Measurements from ENCODE around the gene EML4.
A peak's percentile ranks its signal among the peaks of the same experiment; 100 is the strongest.

EML4 gene

DNA sequence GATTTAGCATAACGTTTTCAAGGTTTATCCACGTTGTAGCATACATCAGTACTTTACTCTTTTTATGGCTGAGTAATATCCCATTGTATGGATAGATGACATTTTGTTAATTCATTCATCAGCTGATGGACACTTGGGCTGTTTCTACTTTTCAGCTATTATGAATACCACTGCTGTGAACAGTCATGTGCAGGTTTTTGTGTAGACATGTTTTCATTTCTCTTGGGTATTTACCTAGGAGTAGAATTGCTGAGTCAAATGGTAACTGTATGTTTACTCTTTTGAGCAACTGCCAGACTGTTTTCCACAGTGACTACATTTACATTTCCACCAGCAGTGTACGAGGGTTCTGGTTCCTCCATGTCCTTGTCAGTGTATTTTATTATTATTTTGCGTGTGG, 158.0 kb downstream of the EML4 start:
- H3K9ac ChIP-seq = no peak overlapping the region
- no peaks in the 10 kb centered on the region for H3K36me3 ChIP-seq (ENCODE audit: control insufficient read depth, insufficient read depth, low read length)
- no peaks in the 10 kb centered on the region for H3K79me2 ChIP-seq
- H3K4me3 ChIP-seq (ENCODE audit: low read depth, low read length) = no peak overlapping the region
- TF ChIP-seq CTCF (IDR thresholded peaks at IDR 0.05) = no peak
- H3K27me3 ChIP-seq (ENCODE audit: control insufficient read depth, insufficient read depth, low read length) = no peaks in the 10 kb centered on the region
- no peak overlapping the region for H2AFZ ChIP-seq
- peaks cover 10% of the 10 kb centered on the region for H3K4me1 ChIP-seq
- no peak overlapping the region for H3K4me2 ChIP-seq (ENCODE audit: low read length)
- no peaks in the 10 kb centered on the region for H3K9me3 ChIP-seq (ENCODE audit: control insufficient read depth, low read length)
- H3K27ac ChIP-seq = no peak overlapping the region

DNA sequence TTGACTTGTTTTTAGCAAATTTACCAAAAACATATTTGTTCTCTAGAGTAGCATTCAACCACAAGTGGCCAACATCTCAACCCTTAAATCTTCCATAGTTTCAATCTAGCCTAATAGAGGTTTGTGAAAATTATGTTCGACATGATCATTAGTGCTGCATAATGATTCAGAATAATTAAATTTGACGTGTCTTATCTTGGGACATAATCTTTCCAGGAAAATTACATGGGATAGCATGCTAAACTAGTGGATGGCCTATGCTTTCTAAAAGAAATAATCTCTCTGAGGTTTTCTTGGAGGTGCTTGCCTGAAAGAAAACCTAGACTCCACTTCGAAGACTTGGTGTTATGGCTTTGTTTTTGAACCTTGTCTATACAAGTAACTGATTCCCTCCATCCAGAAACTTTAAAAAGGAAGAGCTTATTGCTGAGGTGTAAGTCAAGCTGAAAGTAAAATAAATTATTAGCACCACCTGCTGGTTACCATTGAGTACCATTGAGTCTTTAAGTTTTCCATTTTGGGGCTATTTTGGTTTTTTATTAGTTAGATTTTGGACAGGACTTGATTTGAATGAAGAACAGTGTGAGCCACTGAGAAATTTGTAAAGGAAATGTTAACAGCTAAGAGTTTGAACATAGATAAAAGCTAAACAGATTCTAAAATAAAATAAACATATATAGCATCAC, 159.1 kb downstream of the EML4 start:
- Histone ChIP-seq H3K9ac (no peak overlapping the region), H3K36me3 (ENCODE audit: control insufficient read depth, insufficient read depth, low read length) (no peaks in the 10 kb centered on the region), H3K9me3 (ENCODE audit: control insufficient read depth, low read length) (no peaks in the 10 kb centered on the region), H3K4me3 (ENCODE audit: low read depth, low read length) (no peak overlapping the region), H3K27me3 (ENCODE audit: control insufficient read depth, insufficient read depth, low read length) (no peaks in the 10 kb centered on the region), H3K4me1 (peaks cover 8% of the 10 kb centered on the region), H2AFZ (no peak overlapping the region), H3K27ac (no peak overlapping the region), H3K4me2 (ENCODE audit: low read length) (no peak overlapping the region), H3K79me2 (no peaks in the 10 kb centered on the region)
- TF ChIP-seq CTCF (IDR thresholded peaks at IDR 0.05) = peak; percentile 37

GRCh38 chr2:42328923-42329322, 159.8 kb downstream of the EML4 start:
- H2AFZ ChIP-seq = no peak overlapping the region
- H3K9me3 ChIP-seq (ENCODE audit: control insufficient read depth, low read length) = no peaks in the 10 kb centered on the region
- no peak overlapping the region for H3K4me2 ChIP-seq (ENCODE audit: low read length)
- H3K4me3 ChIP-seq (ENCODE audit: low read depth, low read length) = no peak overlapping the region
- peaks cover 8% of the 10 kb centered on the region for H3K4me1 ChIP-seq
- no peak overlapping the region for H3K9ac ChIP-seq
- no peak overlapping the region for H3K27ac ChIP-seq
- H3K36me3 ChIP-seq (ENCODE audit: control insufficient read depth, insufficient read depth, low read length) = no peaks in the 10 kb centered on the region
- TF ChIP-seq CTCF (IDR thresholded peaks at IDR 0.05) = no peak
- no peaks in the 10 kb centered on the region for H3K27me3 ChIP-seq (ENCODE audit: control insufficient read depth, insufficient read depth, low read length)
- no peaks in the 10 kb centered on the region for H3K79me2 ChIP-seq

DNA sequence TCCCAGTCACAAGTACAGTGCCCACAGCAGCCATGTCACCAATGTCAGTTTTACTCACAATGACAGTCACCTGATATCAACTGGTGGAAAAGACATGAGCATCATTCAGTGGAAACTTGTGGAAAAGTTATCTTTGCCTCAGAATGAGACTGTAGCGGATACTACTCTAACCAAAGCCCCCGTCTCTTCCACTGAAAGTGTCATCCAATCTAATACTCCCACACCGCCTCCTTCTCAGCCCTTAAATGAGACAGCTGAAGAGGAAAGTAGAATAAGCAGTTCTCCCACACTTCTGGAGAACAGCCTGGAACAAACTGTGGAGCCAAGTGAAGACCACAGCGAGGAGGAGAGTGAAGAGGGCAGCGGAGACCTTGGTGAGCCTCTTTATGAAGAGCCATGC, 160.6 kb downstream of the EML4 start:
- TF ChIP-seq CTCF (IDR thresholded peaks at IDR 0.05) = no peak
- H3K36me3 ChIP-seq (ENCODE audit: control insufficient read depth, insufficient read depth, low read length) = no peaks in the 10 kb centered on the region
- H3K4me2 ChIP-seq (ENCODE audit: low read length) = no peak overlapping the region
- no peak overlapping the region for H2AFZ ChIP-seq
- peaks cover 8% of the 10 kb centered on the region for H3K4me1 ChIP-seq
- no peaks in the 10 kb centered on the region for H3K9me3 ChIP-seq (ENCODE audit: control insufficient read depth, low read length)
- no peaks in the 10 kb centered on the region for H3K27me3 ChIP-seq (ENCODE audit: control insufficient read depth, insufficient read depth, low read length)
- no peak overlapping the region for H3K27ac ChIP-seq
- H3K9ac ChIP-seq = no peak overlapping the region
- no peaks in the 10 kb centered on the region for H3K79me2 ChIP-seq
- H3K4me3 ChIP-seq (ENCODE audit: low read depth, low read length) = no peak overlapping the region
